ENCODE measurements around the gene GBP1.

DNA sequence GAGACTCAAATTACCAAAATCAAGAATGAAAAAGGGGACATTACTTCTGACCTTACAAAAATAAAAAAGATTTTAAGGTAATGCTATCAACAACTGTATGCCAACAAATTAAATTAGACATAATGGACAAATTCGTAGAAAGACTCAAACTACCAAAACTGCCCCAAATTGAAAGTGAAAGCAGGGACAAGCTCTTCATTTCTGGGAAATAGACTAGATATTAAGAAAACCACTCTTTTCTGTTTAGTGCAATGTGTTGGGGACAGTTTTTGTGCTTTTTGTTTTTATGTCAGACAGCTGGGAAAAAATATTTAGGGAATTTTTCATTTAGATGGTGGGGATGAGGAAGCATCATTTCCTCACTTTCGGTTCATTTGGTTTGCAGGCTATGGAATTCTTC, 4.9 kb upstream of the GBP1 start:
- TF ChIP-seq, protein P1, sequence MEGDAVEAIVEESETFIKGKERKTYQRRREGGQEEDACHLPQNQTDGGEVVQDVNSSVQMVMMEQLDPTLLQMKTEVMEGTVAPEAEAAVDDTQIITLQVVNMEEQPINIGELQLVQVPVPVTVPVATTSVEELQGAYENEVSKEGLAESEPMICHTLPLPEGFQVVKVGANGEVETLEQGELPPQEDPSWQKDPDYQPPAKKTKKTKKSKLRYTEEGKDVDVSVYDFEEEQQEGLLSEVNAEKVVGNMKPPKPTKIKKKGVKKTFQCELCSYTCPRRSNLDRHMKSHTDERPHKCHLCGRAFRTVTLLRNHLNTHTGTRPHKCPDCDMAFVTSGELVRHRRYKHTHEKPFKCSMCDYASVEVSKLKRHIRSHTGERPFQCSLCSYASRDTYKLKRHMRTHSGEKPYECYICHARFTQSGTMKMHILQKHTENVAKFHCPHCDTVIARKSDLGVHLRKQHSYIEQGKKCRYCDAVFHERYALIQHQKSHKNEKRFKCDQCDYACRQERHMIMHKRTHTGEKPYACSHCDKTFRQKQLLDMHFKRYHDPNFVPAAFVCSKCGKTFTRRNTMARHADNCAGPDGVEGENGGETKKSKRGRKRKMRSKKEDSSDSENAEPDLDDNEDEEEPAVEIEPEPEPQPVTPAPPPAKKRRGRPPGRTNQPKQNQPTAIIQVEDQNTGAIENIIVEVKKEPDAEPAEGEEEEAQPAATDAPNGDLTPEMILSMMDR (conservative IDR thresholded peaks at IDR 0.05) = no peak
- no peak for TF ChIP-seq ZFX (IDR thresholded peaks at IDR 0.05)

Data from C4-2B (cell line).